Measurements from ENCODE around the gene NBAS.
"Not testable (repeated sequence)": the region's sequence is repeated elsewhere in the genome, so short reads cannot be mapped to it uniquely, and the experiment has no call there.

NBAS gene

DNA sequence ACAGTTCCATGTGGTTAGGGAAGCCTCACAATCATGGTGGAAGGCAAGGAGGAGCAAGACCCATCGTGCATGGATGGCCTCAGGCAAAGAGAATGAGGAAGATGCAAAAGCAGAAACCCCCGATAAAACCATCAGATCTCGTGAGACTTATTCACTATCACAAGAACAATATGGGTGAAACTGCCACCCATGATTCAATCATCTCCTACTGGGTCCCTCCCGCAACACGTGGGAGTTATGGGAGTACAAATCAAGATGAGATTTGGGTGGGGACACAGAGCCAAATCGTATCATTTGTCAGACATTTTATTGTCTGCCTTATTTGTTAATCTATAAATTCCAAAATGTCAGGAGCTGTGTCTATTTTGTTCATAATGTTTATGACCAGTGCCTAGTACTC is 17.6 kb downstream of the NBAS start:
- no peak overlapping the region for H3K4me3 ChIP-seq (ENCODE audit: low read depth, low read length)
- ChIA-PET CTCF (no interaction called here), POLR2A (no interaction called here)
- TF ChIP-seq KLF8 (tag by site-specific recombination; IDR thresholded peaks at IDR 0.05) (no peak), ZNF121 (tag by site-specific recombination; IDR thresholded peaks at IDR 0.05) (no peak)
- no peaks in the 10 kb centered on the region for H3K9me3 ChIP-seq (ENCODE audit: control insufficient read depth, insufficient read depth, low read depth, low read length)
- H3K36me3 ChIP-seq (ENCODE audit: control insufficient read depth in 2 of 2, insufficient read depth in 1 of 2, low read length in 2 of 2) = peaks cover 0 to 2% of the 10 kb centered on the region in 2 experiments; a peak in 2 of 3 replicates
- no peaks in the 10 kb centered on the region for H3K4me1 ChIP-seq (ENCODE audit: control insufficient read depth, insufficient read depth, low read length)
- H3K27ac ChIP-seq (ENCODE audit: extremely low read depth, low read depth, low read length) = no peak overlapping the region

DNA sequence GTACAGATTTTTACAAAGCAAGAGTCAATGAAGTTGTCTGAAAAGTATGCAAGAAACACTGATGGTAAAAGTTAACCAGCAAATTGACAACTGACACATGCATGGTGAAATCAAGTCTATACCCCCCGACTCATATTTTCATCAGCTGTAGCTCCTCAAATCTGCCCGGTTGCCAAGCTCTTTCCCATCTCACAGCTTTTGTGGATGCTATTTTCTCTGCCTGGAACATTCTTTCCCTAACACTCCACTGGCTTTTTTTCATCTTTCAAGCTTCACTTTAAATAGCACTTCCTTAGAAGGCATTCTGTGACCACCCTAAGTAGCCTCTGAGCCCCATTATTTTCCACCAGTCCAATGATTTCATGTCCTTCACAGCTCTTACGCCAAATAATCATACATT is 18.1 kb downstream of the NBAS start:
- H3K36me3 ChIP-seq (ENCODE audit: control insufficient read depth in 2 of 2, insufficient read depth in 1 of 2, low read length in 2 of 2) = peaks cover 0 to 2% of the 10 kb centered on the region in 2 experiments; a peak in 1 of 3 replicates
- H3K27ac ChIP-seq (ENCODE audit: extremely low read depth, low read depth, low read length) = no peak overlapping the region
- POLR2A ChIA-PET = no interaction called here
- CTCF ChIA-PET = no interaction called here
- H3K4me3 ChIP-seq (ENCODE audit: low read depth, low read length) = no peak overlapping the region
- H3K9me3 ChIP-seq (ENCODE audit: control insufficient read depth, insufficient read depth, low read depth, low read length) = no peaks in the 10 kb centered on the region
- no peaks in the 10 kb centered on the region for H3K4me1 ChIP-seq (ENCODE audit: control insufficient read depth, insufficient read depth, low read length)
- TF ChIP-seq ZNF560 (tag by site-specific recombination; IDR thresholded peaks at IDR 0.05; ENCODE audit: borderline replicate concordance) = no peak
- no peak for TF ChIP-seq ZNF768 (tag by site-specific recombination; IDR thresholded peaks at IDR 0.05)
- no peak for TF ChIP-seq YY1 (tag by site-specific recombination; IDR thresholded peaks at IDR 0.05)
- no peak for TF ChIP-seq ZNF621 (tag by site-specific recombination; IDR thresholded peaks at IDR 0.05)
- TF ChIP-seq ZNF133 (tag by site-specific recombination; IDR thresholded peaks at IDR 0.05) = no peak
- no peak for TF ChIP-seq REPIN1 (tag by site-specific recombination; IDR thresholded peaks at IDR 0.05; ENCODE audit: low read depth)
- TF ChIP-seq ZNF791 (tag by site-specific recombination; IDR thresholded peaks at IDR 0.05) = no peak

DNA sequence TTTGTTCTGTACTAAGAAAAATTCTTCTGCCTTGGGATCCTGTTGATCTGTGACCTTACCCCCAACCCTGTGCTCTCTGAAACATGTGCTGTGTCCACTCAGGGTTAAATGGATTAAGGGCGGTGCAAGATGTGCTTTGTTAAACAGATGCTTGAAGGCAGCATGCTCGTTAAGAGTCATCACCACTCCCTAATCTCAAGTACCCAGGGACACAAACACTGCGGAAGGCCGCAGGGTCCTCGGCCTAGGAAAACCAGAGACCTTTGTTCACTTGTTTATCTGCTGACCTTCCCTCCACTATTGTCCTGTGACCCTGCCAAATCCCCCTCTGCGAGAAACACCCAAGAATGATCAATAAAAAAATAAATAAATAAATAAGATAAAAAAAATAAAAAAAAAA is 18.9 kb downstream of the NBAS start:
- POLR2A ChIA-PET; H3K9me3 ChIP-seq (ENCODE audit: control insufficient read depth, insufficient read depth, low read depth, low read length); H3K4me1 ChIP-seq (ENCODE audit: control insufficient read depth, insufficient read depth, low read length); H3K27ac ChIP-seq (ENCODE audit: extremely low read depth, low read depth, low read length); CTCF ChIA-PET; H3K4me3 ChIP-seq (ENCODE audit: low read depth, low read length); H3K36me3 ChIP-seq (ENCODE audit: control insufficient read depth in 2 of 2, insufficient read depth in 1 of 2, low read length in 2 of 2): not testable (repeated sequence)

DNA sequence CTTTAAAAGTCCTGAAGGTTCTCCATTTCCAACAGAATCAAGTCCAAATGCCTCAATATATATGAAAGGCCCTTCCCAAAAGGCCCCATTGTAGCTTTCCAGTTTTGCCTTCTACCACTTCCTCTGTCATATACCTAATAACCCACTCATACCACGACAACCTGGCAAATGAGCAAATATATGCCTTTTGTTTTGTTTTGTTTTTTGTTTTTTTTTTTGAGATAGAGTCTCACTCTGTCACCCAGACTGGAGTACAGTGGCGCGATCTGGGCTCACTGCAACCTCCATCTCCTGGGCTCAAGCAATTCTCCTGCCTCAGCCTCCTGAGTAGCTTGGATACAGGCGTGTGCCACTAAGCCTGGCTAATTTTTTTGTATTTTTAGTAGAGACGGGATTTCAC is 20.6 kb downstream of the NBAS start:
- POLR2A ChIA-PET; H3K9me3 ChIP-seq (ENCODE audit: control insufficient read depth, insufficient read depth, low read depth, low read length); H3K36me3 ChIP-seq (ENCODE audit: control insufficient read depth in 2 of 2, insufficient read depth in 1 of 2, low read length in 2 of 2); H3K4me1 ChIP-seq (ENCODE audit: control insufficient read depth, insufficient read depth, low read length); H3K4me3 ChIP-seq (ENCODE audit: low read depth, low read length); CTCF ChIA-PET; H3K27ac ChIP-seq (ENCODE audit: extremely low read depth, low read depth, low read length): not testable (repeated sequence)

DNA sequence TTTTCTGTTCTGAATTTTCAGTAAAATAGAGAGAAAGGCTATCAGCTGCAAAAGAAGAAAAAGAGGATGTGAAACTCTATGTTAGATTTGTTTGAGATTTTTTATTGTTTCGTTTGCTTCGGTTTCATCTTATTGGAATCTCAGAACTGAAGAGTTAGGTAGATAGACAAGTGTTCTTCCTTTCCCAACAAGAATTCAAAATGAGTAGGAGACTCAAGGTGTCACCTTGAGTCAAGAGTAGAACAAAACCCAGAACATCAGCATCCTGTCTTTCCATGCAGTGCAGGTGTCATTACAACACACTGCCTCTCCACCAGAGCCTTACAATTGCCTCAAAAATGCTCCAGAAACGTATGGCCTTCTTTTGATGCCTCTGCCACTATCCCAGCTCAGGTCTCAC is 21.1 kb downstream of the NBAS start:
- CTCF ChIA-PET = no interaction called here
- peaks cover 0 to 2% of the 10 kb centered on the region in 2 experiments; a peak in 1 of 3 replicates for H3K36me3 ChIP-seq (ENCODE audit: control insufficient read depth in 2 of 2, insufficient read depth in 1 of 2, low read length in 2 of 2)
- H3K27ac ChIP-seq (ENCODE audit: extremely low read depth, low read depth, low read length) = no peak overlapping the region
- no peaks in the 10 kb centered on the region for H3K9me3 ChIP-seq (ENCODE audit: control insufficient read depth, insufficient read depth, low read depth, low read length)
- H3K4me3 ChIP-seq (ENCODE audit: low read depth, low read length) = no peak overlapping the region
- POLR2A ChIA-PET = no interaction called here
- TF ChIP-seq ZEB2 (tag by site-specific recombination; IDR thresholded peaks at IDR 0.05) = no peak
- TF ChIP-seq ZNF404 (tag by site-specific recombination; IDR thresholded peaks at IDR 0.05) = no peak
- no peak for TF ChIP-seq ZNF629 (tag by site-specific recombination; IDR thresholded peaks at IDR 0.05)
- TF ChIP-seq, protein P1, sequence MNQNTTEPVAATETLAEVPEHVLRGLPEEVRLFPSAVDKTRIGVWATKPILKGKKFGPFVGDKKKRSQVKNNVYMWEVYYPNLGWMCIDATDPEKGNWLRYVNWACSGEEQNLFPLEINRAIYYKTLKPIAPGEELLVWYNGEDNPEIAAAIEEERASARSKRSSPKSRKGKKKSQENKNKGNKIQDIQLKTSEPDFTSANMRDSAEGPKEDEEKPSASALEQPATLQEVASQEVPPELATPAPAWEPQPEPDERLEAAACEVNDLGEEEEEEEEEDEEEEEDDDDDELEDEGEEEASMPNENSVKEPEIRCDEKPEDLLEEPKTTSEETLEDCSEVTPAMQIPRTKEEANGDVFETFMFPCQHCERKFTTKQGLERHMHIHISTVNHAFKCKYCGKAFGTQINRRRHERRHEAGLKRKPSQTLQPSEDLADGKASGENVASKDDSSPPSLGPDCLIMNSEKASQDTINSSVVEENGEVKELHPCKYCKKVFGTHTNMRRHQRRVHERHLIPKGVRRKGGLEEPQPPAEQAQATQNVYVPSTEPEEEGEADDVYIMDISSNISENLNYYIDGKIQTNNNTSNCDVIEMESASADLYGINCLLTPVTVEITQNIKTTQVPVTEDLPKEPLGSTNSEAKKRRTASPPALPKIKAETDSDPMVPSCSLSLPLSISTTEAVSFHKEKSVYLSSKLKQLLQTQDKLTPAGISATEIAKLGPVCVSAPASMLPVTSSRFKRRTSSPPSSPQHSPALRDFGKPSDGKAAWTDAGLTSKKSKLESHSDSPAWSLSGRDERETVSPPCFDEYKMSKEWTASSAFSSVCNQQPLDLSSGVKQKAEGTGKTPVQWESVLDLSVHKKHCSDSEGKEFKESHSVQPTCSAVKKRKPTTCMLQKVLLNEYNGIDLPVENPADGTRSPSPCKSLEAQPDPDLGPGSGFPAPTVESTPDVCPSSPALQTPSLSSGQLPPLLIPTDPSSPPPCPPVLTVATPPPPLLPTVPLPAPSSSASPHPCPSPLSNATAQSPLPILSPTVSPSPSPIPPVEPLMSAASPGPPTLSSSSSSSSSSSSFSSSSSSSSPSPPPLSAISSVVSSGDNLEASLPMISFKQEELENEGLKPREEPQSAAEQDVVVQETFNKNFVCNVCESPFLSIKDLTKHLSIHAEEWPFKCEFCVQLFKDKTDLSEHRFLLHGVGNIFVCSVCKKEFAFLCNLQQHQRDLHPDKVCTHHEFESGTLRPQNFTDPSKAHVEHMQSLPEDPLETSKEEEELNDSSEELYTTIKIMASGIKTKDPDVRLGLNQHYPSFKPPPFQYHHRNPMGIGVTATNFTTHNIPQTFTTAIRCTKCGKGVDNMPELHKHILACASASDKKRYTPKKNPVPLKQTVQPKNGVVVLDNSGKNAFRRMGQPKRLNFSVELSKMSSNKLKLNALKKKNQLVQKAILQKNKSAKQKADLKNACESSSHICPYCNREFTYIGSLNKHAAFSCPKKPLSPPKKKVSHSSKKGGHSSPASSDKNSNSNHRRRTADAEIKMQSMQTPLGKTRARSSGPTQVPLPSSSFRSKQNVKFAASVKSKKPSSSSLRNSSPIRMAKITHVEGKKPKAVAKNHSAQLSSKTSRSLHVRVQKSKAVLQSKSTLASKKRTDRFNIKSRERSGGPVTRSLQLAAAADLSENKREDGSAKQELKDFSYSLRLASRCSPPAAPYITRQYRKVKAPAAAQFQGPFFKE (tag by site-specific recombination; IDR thresholded peaks at IDR 0.05; ENCODE audit: borderline replicate concordance) = no peak
- TF ChIP-seq ZNF548 (tag by site-specific recombination; IDR thresholded peaks at IDR 0.05) = no peak
- TF ChIP-seq, protein P2, sequence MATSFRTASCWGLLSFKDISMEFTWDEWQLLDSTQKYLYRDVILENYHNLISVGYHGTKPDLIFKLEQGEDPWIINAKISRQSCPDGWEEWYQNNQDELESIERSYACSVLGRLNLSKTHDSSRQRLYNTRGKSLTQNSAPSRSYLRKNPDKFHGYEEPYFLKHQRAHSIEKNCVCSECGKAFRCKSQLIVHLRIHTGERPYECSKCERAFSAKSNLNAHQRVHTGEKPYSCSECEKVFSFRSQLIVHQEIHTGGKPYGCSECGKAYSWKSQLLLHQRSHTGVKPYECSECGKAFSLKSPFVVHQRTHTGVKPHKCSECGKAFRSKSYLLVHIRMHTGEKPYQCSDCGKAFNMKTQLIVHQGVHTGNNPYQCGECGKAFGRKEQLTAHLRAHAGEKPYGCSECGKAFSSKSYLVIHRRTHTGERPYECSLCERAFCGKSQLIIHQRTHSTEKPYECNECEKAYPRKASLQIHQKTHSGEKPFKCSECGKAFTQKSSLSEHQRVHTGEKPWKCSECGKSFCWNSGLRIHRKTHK (tag by site-specific recombination; IDR thresholded peaks at IDR 0.05) = no peak
- no peak for TF ChIP-seq TRIM28 (IDR thresholded peaks at IDR 0.05; ENCODE audit: borderline replicate concordance, low read length)
- no peak for TF ChIP-seq RBAK (tag by site-specific recombination; IDR thresholded peaks at IDR 0.05)
- no peak for TF ChIP-seq FEZF1 (tag by site-specific recombination; IDR thresholded peaks at IDR 0.05)
- H3K4me1 ChIP-seq (ENCODE audit: control insufficient read depth, insufficient read depth, low read length) = no peaks in the 10 kb centered on the region
